HepG2 (cell line): ENCODE results near the gene CCDC191. TPM values are rescaled to one million over a fixed set of nuclear protein-coding genes. Genes with fewer than 3 reads are reported as not detected.

Experiments used
- ETV6 ChIP-seq: sonication (generic); formaldehyde crosslinking; conservative IDR thresholded peaks from 2 replicates; pipeline ENCODE4 v1.4.0; 2020; ENCODE audit warnings: missing genetic modification reagents
- HHEX ChIP-seq: IDR thresholded peaks from 2 replicates; pipeline ENCODE4 v1.6.1; 2016; ENCODE audit warnings: control low read depth
- HMGA1 ChIP-seq: sonication (generic); formaldehyde crosslinking; conservative IDR thresholded peaks from 2 replicates; pipeline ENCODE4 v1.4.0; 2020; ENCODE audit warnings: missing genetic modification reagents
- MATR3 ChIP-seq: sonication (generic); formaldehyde crosslinking; IDR thresholded peaks from 2 replicates; pipeline ENCODE4 v1.4.0; 2020; ENCODE audit warnings: missing genetic modification reagents
- MEIS1 ChIP-seq: sonication (generic); formaldehyde crosslinking; IDR thresholded peaks from 2 replicates; pipeline ENCODE4 v1.9.0; 2021; ENCODE audit warnings: mild to moderate bottlenecking, missing genetic modification reagents, moderate library complexity, borderline replicate concordance
- PAXIP1 ChIP-seq: sonication (generic); formaldehyde crosslinking; conservative IDR thresholded peaks from 2 replicates; pipeline ENCODE4 v1.4.0; 2020; ENCODE audit warnings: mild to moderate bottlenecking, missing genetic modification reagents, moderate library complexity
- PRMT3 ChIP-seq: sonication (generic); formaldehyde crosslinking; IDR thresholded peaks from 2 replicates; pipeline ENCODE4 v1.8.1; 2022; ENCODE audit warnings: low read depth, mild to moderate bottlenecking, moderate library complexity, missing genetic modification reagents, borderline replicate concordance
- SYNCRIP ChIP-seq: fragments of 200-400 bp; formaldehyde crosslinking; IDR thresholded peaks from 2 replicates; pipeline ENCODE4 v1.6.1; 2018; ENCODE audit warnings: mild to moderate bottlenecking, low read depth, low read length; ENCODE audit not compliant: insufficient read depth
- TFDP2 ChIP-seq: sonication (generic); formaldehyde crosslinking; IDR thresholded peaks from 2 replicates; pipeline ENCODE4 v1.4.0; 2020; ENCODE audit warnings: missing genetic modification reagents
- THRA ChIP-seq: sonication (generic); formaldehyde crosslinking; IDR thresholded peaks from 2 replicates; pipeline ENCODE4 v1.4.0; 2020; ENCODE audit warnings: missing genetic modification reagents, borderline replicate concordance
- UBTF ChIP-seq: sonication (generic); formaldehyde crosslinking; IDR thresholded peaks from 2 replicates; pipeline ENCODE4 v1.4.0; 2020; ENCODE audit warnings: mild to moderate bottlenecking, missing genetic modification reagents
- ZBTB42 ChIP-seq: sonication (generic); formaldehyde crosslinking; IDR thresholded peaks from 2 replicates; pipeline ENCODE4 v1.5.0; 2020; ENCODE audit warnings: mild to moderate bottlenecking, missing genetic modification reagents
- ZNF121 ChIP-seq: sonication (generic); formaldehyde crosslinking; IDR thresholded peaks from 2 replicates; pipeline ENCODE4 v1.5.0; 2020; ENCODE audit warnings: mild to moderate bottlenecking, missing genetic modification reagents
- ZNF124 ChIP-seq: sonication (generic); formaldehyde crosslinking; IDR thresholded peaks from 2 replicates; pipeline ENCODE4 v1.4.0; 2020; ENCODE audit warnings: missing genetic modification reagents
- ZNF232 ChIP-seq: sonication (generic); formaldehyde crosslinking; IDR thresholded peaks from 2 replicates; pipeline ENCODE4 v1.4.0; 2020; ENCODE audit warnings: missing genetic modification reagents, borderline replicate concordance
- ZNF30 ChIP-seq: sonication (generic); formaldehyde crosslinking; IDR thresholded peaks from 2 replicates; pipeline ENCODE4 v1.5.0; 2020; ENCODE audit warnings: mild to moderate bottlenecking, missing genetic modification reagents
- ZNF333 ChIP-seq: sonication (generic); formaldehyde crosslinking; IDR thresholded peaks from 2 replicates; pipeline ENCODE4 v1.4.0; 2020; ENCODE audit warnings: mild to moderate bottlenecking, missing genetic modification reagents, borderline replicate concordance
- ZNF567 ChIP-seq: sonication (generic); formaldehyde crosslinking; IDR thresholded peaks from 2 replicates; pipeline ENCODE4 v1.8.1; 2023; ENCODE audit warnings: mild to moderate bottlenecking, missing genetic modification reagents, borderline replicate concordance
- ZNF674 ChIP-seq: sonication (generic); formaldehyde crosslinking; IDR thresholded peaks from 2 replicates; pipeline ENCODE4 v1.5.0; 2020; ENCODE audit warnings: low read depth, mild to moderate bottlenecking, missing genetic modification reagents
- ZNF788 ChIP-seq: sonication (generic); formaldehyde crosslinking; IDR thresholded peaks from 2 replicates; pipeline ENCODE4 v1.5.0; 2020; ENCODE audit warnings: mild to moderate bottlenecking, missing genetic modification reagents, borderline replicate concordance
- ZNF879 ChIP-seq: sonication (generic); formaldehyde crosslinking; IDR thresholded peaks from 2 replicates; pipeline ENCODE4 v1.8.1; 2023; ENCODE audit warnings: missing genetic modification reagents
- polyA plus RNA-seq, 8 experiments: library from polyadenylated mRNA; depleted of rRNA in 3 of 8; stranded (reverse) in 7 of 8; unstranded in 1 of 8; fragments of >200 nt; fragmentation: Illumina TruSeq in 4 of 8; extraction: Trizol in 4 of 8; gene quantifications; 2 replicates each; pipeline versions ENCODE4 v1.2.1 to v1.2.3, GENCODE V29; 2011 to 2016; ENCODE audit warnings: low read depth in 4 of 8, missing spikeins in 1 of 8, mixed read lengths in 1 of 8; ENCODE audit not compliant: insufficient read depth in 1 of 8
- total RNA-seq, 5 experiments: library from RNA; depleted of rRNA; stranded (reverse); fragments of >200 nt; fragmentation: Illumina TruSeq; extraction: Trizol; gene quantifications; 2 replicates each; pipeline ENCODE4 v1.2.3, GENCODE V29; 2016; ENCODE audit warnings: low read depth in 1 of 5

Gene CCDC191
- total and polyA plus RNA-seq, 2 of the 13 experiments (the other 11 are each of a cell fraction or from before 2014, with no cell fraction given): 0.91 to 1.4 TPM

GRCh38 chr3:114056130-114057010, at the start of gene CCDC191, which contains the start of gene QTRT2 (continued):
- no peak for TF ChIP-seq SYNCRIP
- peak; percentile 91 for TF ChIP-seq TFDP2
- TF ChIP-seq ZNF124 (CRISPR knock-in tag): peak; percentile 47; the same call in 1 of the 2 replicates
- TF ChIP-seq THRA (CRISPR knock-in tag): peak; percentile 54; the same call in 1 of the 2 replicates
- TF ChIP-seq ZNF879 (CRISPR knock-in tag): no peak; the same call in 1 of the 2 replicates
- no peak for TF ChIP-seq ZNF121 (CRISPR knock-in tag)
- TF ChIP-seq MEIS1 (CRISPR knock-in tag): peak; percentile 60; the same call in 1 of the 2 replicates
- TF ChIP-seq ZNF788: peak; percentile 68
- TF ChIP-seq HHEX (CRISPR knock-in tag): no peak
- TF ChIP-seq ZNF30 (CRISPR knock-in tag): no peak
- TF ChIP-seq ZNF567 (CRISPR knock-in tag): no peak
- 0 out of 2 replicates have a peak, but pooled peaks have one; percentile 25 for TF ChIP-seq ZNF333 (CRISPR knock-in tag)
- TF ChIP-seq PAXIP1 (CRISPR knock-in tag): peak; percentile 45; the same call in 1 of the 2 replicates
- no peak for TF ChIP-seq ETV6 (CRISPR knock-in tag)
- TF ChIP-seq HMGA1: no peak
- TF ChIP-seq MATR3 (CRISPR knock-in tag): no peak
- TF ChIP-seq PRMT3 (CRISPR knock-in tag): no peak
- TF ChIP-seq ZNF232 (CRISPR knock-in tag): 0 out of 2 replicates have a peak, but pooled peaks have one; percentile 75
- TF ChIP-seq UBTF (CRISPR knock-in tag): no peak
- TF ChIP-seq ZNF674 (CRISPR knock-in tag): no peak
- TF ChIP-seq ZBTB42 (CRISPR knock-in tag): no peak
